HepG2 (cell line): Measurements from ENCODE around the gene USP7. TPM values are rescaled to one million over a fixed set of nuclear protein-coding genes. Genes with fewer than 3 reads are reported as not detected.

Source experiments
- ATF3 ChIP-seq: sonication (generic); formaldehyde crosslinking; IDR thresholded peaks from 2 replicates; pipeline ENCODE4 v1.4.0; 2020; ENCODE audit warnings: missing genetic modification reagents
- ATF7-NPFF ChIP-seq: sonication (generic); formaldehyde crosslinking; IDR thresholded peaks from 2 replicates; pipeline ENCODE4 v1.8.1; 2023; ENCODE audit warnings: mild to moderate bottlenecking, low read depth, missing genetic modification reagents, moderate library complexity
- CEBPZ ChIP-seq: IDR thresholded peaks from 2 replicates; pipeline ENCODE4 v1.6.1; 2012; ENCODE audit warnings: low read length, improper control_type of control experiment
- CENPBD1 ChIP-seq: sonication (generic); formaldehyde crosslinking; IDR thresholded peaks from 2 replicates; pipeline ENCODE4 v1.8.0; 2022; ENCODE audit warnings: missing genetic modification reagents, low read depth, mild to moderate bottlenecking, borderline replicate concordance
- CREBL2 ChIP-seq: sonication (generic); formaldehyde crosslinking; IDR thresholded peaks from 2 replicates; pipeline ENCODE4 v1.8.1; 2023; ENCODE audit warnings: missing genetic modification reagents, mild to moderate bottlenecking, borderline replicate concordance
- EEA1 ChIP-seq: sonication (generic); formaldehyde crosslinking; IDR thresholded peaks from 2 replicates; pipeline ENCODE4 v1.5.1; 2020; ENCODE audit warnings: mild to moderate bottlenecking, missing genetic modification reagents, borderline replicate concordance
- HNRNPH1 ChIP-seq: fragments of 200-400 bp; formaldehyde crosslinking; optimal IDR thresholded peaks from 2 replicates; pipeline ENCODE3; 2017; ENCODE audit warnings: mild to moderate bottlenecking, low read depth, low read length
- MZF1 ChIP-seq: sonication (generic); formaldehyde crosslinking; IDR thresholded peaks from 2 replicates; pipeline ENCODE4 v1.8.1; 2023; ENCODE audit warnings: mild to moderate bottlenecking, missing genetic modification reagents, borderline replicate concordance
- POGZ ChIP-seq: sonication (generic); formaldehyde crosslinking; IDR thresholded peaks from 2 replicates; pipeline ENCODE4 v1.4.0; 2020; ENCODE audit warnings: mild to moderate bottlenecking, missing genetic modification reagents
- RXRB ChIP-seq: IDR thresholded peaks from 2 replicates; pipeline ENCODE4 v1.6.1; 2016; ENCODE audit warnings: borderline replicate concordance, missing genetic modification reagents, missing compliant biosample characterization
- TCF7 ChIP-seq: sonication (generic); IDR thresholded peaks from 2 replicates; pipeline ENCODE4 v1.6.1; 2016; ENCODE audit warnings: antibody characterized with exemption, low read depth
- YEATS2 ChIP-seq: sonication (generic); formaldehyde crosslinking; IDR thresholded peaks from 2 replicates; pipeline ENCODE4 v1.4.0; 2020; ENCODE audit warnings: missing genetic modification reagents, borderline replicate concordance
- ZBTB44 ChIP-seq: sonication (generic); formaldehyde crosslinking; IDR thresholded peaks from 2 replicates; pipeline ENCODE4 v1.4.0; 2020; ENCODE audit warnings: missing genetic modification reagents
- ZFAT ChIP-seq: sonication (generic); formaldehyde crosslinking; conservative IDR thresholded peaks from 2 replicates; pipeline ENCODE4 v1.8.1; 2023; ENCODE audit warnings: missing genetic modification reagents, inconsistent platforms
- ZHX1 ChIP-seq: sonication (generic); formaldehyde crosslinking; IDR thresholded peaks from 2 replicates; pipeline ENCODE4 v1.8.1; 2022; ENCODE audit warnings: low read depth, mild to moderate bottlenecking, missing genetic modification reagents
- ZNF12 ChIP-seq: sonication (generic); formaldehyde crosslinking; IDR thresholded peaks from 2 replicates; pipeline ENCODE4 v1.5.0; 2020; ENCODE audit warnings: missing genetic modification reagents
- ZNF20 ChIP-seq: sonication (generic); formaldehyde crosslinking; IDR thresholded peaks from 2 replicates; pipeline ENCODE4 v1.4.0; 2020; ENCODE audit warnings: mild to moderate bottlenecking, moderate library complexity, missing genetic modification reagents
- ZNF607 ChIP-seq: sonication (generic); formaldehyde crosslinking; IDR thresholded peaks from 2 replicates; pipeline ENCODE4 v1.5.1; 2020; ENCODE audit warnings: missing genetic modification reagents, mild to moderate bottlenecking, borderline replicate concordance
- ZNF773 ChIP-seq: sonication (generic); formaldehyde crosslinking; IDR thresholded peaks from 2 replicates; pipeline ENCODE4 v1.4.0; 2020; ENCODE audit warnings: missing genetic modification reagents, borderline replicate concordance
- polyA plus RNA-seq, 8 experiments: library from polyadenylated mRNA; depleted of rRNA in 3 of 8; stranded (reverse) in 7 of 8; unstranded in 1 of 8; fragments of >200 nt; fragmentation: Illumina TruSeq in 4 of 8; extraction: Trizol in 4 of 8; gene quantifications; 2 replicates each; pipeline versions ENCODE4 v1.2.1 to v1.2.3, GENCODE V29; 2011 to 2016; ENCODE audit warnings: low read depth in 4 of 8, missing spikeins in 1 of 8, mixed read lengths in 1 of 8; ENCODE audit not compliant: insufficient read depth in 1 of 8
- total RNA-seq, 5 experiments: library from RNA; depleted of rRNA; stranded (reverse); fragments of >200 nt; fragmentation: Illumina TruSeq; extraction: Trizol; gene quantifications; 2 replicates each; pipeline ENCODE4 v1.2.3, GENCODE V29; 2016; ENCODE audit warnings: low read depth in 1 of 5

USP7 gene
- total and polyA plus RNA-seq, 2 of the 13 experiments (the other 11 are each of a cell fraction or from before 2014, with no cell fraction given), result 52.5 to 173 TPM

- TF ChIP-seq ZBTB44 (CRISPR knock-in tag) (peak; percentile 89; the same call in 1 of the 2 replicates), ATF7-NPFF (CRISPR knock-in tag) (peak; percentile 58), CREBL2 (CRISPR knock-in tag) (no peak; the same call in 1 of the 2 replicates), ZNF607 (CRISPR knock-in tag) (no peak; the same call in 1 of the 2 replicates), CENPBD1 (CRISPR knock-in tag) (no peak), EEA1 (CRISPR knock-in tag) (no peak), ZNF12 (CRISPR knock-in tag) (no peak; the same call in 1 of the 2 replicates), ZNF773 (peak; percentile 55; the same call in 1 of the 2 replicates), YEATS2 (CRISPR knock-in tag) (peak; percentile 63; the same call in 1 of the 2 replicates), CEBPZ (no peak), TCF7 (peak; percentile 34; the same call in 1 of the 2 replicates), POGZ (CRISPR knock-in tag) (peak; percentile 47; the same call in 1 of the 2 replicates), ZNF20 (CRISPR knock-in tag) (no peak), MZF1 (CRISPR knock-in tag) (no peak), RXRB (CRISPR knock-in tag) (peak; percentile 95), HNRNPH1 (peak; percentile 29), ZFAT (no peak), ZHX1 (CRISPR knock-in tag) (peak; percentile 67), ATF3 (peak; percentile 78)
Observed at GRCh38 chr16:8859913-8860881, 103.5 kb downstream of the USP7 start (continued).
